Stimulated activated CD4-positive, alpha-beta T cell treated with anti-CD3 and anti-CD28 coated beads, Interleukin-4, amount 100 ng/mL, for 48 hours (primary cell): Measurements from ENCODE around the gene CST11.

ENCODE experiments used
- DNase-seq, 2 donors: peaks; one replicate each; pipeline ENCODE4 v3.0.0-alpha.2; 2020; ENCODE audit warnings: low read depth in 2 of 2

Gene CST11

DNA sequence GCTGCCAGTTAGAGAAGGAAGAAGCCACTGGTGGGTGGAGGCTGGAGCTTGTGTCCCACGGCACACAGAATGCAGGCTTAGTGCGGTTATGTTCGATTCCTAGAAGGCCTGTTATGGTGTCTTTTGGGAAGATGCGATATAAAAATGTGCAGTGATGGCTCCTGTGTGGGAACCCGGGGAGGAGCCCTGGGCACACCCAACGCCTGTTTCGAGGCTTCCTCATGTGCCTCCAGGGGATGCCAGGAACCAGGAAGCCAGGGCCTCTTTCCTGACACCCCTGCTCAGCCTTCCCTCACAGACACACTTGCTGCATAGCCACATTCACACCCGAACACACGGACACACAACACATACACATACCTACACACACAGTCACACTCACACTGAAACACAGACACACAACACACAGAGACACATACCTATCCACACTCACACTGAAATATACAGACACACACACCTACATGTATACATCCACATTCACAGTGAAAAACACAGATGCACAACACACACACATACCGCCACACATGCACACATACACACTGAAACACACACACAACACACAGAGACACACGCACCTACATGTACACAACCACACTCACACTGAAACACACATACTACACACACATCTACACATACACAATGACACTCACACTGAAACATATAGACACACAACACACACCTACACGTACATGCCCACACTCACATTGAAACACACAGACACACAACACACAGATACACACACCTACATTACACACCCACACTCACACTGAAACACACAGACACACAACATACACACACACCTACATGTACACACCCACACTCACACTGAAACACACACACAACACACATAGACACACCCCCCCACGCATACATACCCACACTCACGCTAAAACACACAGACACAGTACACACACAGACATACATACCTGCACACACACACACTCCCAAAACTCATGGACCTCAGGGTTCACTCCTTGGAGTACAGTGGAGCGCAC, 1.2 kb upstream of the CST11 start:
- DNase-seq = no peak

DNA sequence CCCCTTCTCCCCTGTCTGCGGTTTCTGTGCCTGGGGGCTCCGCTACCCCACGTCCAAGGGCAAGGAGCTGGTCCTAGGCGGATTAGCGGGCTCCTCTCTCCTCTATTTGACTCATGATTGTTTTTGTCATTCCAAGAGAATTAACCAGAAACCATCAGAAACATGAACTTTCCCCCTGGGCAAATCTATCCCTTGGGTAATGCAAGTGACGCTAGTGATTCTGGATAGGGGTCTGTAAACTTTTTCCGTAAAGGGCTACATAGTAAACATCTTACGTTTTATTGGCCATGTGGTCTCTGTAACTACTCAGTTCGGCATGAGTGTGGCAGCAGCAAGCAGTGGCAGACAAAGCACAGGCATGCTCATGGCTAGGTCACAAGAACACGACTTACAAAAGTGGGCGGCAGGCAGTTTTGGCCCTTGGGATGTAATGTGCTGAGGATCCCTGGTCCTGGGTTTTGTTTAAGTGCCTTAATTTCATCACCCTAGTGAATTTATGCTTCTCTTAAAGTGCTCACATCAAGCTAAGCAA, 654 bp downstream of the CST11 start:
- DNase-seq = no peak

DNA sequence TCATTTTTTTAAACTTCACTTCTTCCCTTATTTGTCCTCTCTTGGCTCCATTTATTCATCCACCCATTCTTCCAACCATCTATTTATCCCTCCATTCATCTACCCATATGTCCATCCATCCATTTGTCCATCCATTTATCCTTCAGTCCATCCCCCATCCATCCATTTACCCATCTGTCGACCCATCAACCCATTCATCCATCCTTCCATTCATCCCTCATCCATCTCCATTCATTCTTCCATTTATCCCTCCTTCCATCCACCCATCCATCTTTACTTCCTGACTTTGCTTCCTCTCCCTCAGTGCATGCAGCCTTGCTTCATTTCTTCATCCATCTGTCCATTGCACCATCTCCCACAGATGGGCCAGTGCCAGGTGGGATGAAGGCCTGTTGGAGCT, 1.8 kb downstream of the CST11 start:
- no peak for DNase-seq

DNA sequence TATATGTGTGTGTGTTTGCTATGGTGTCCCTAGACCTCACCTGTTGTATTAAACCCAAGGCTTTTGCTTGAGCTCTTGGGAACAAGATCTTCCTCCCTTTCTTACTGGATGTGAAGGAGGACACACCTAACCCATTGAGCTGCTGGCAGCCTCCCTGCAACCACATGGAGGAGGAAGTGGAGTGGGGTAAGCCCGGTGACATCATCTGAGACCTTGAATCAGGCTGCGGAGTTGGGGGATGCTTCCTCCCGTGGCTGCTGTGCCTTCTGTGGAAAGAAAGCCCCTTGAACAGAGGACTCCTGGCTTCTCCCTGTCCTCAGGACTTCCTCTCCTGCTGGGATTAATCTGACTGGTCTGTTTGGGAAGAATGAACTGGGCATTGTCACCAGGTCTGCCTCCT, 3.3 kb downstream of the CST11 start:
- no peak for DNase-seq

DNA sequence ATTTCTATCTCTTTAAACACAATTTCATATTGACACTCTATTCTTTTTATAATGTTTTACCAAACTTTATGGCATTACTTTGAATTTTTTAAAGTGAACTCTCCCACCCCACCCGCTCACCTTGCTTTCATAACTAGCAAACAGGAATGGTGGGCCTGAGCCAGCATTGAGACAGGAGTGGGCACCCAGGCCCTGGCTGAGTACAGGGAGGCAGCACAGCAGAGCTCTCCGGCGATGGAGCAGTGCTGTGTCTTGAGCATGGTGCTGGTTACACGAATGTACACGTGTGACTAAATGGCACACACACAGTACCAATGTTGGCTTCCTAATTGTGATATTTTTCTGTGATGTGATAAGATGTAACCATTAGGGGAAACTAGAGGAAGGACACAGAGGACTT, 4.5 kb downstream of the CST11 start:
- DNase-seq = no peak

DNA sequence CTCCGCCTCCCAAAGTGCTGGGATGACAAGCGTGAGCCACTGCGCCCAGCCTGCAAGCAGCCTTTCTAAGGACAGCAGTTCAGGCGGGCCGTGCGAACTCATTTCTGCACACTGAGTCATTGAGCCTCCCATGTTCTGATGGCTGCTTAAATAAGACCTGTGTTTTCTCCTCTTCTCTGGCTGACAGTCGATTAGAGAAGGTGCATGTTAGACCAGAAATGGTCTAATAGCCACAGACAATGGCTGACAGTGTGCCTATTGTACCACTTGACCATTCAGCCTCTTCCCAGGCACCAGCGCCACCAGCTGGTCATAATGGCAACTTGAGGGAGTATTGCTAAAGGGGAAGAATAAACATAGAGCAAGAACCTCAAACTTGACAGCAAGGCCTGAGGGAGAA, 6.2 kb downstream of the CST11 start:
- peak; percentile 17 to 36 for DNase-seq

DNA sequence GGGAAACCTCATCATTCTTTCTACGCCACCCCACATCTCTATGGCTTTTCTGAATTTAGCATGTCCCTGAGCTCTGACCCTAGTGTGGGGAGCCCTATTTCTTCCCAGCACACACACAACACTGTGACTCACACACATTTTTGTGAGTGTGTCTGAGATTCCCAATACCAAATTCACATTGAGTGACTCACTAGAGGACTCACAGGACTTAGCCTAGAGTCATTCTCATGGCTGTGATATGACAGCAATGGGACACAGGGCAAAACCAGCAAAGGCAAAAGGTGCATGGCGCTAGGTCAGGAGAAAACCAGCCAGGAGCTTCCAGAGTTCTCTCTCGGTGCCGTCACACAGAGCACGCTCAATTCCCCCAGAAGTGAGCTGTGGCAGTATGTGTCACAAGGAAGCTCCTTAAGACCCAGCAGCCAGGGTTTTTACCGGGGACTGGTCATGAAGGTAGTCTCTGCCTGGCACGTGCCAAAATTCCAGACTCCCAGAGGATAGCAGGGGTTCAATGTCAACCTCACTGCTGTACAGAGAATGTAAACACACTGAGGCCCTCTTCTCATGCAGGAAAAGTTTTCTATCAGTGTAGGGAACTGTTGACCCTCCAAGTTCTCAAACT, 7.0 kb downstream of the CST11 start:
- no peak for DNase-seq

DNA sequence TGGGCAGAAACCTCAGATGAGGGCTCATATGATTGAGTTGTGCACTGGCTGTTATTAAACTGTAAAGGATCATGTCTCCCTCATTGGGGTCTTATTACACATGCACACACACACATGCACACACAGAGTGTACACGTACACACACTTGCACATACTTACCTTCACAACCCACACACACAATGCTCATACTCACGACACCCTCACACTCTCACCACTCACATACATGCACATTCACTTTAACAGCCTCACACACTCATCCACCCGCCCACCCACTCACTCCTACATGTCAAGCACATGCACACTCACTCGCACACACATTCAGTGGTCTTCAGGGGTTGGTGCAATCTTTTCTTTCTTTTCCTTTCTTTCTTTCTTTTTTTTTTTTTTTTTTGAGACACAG, 7.8 kb downstream of the CST11 start:
- DNase-seq = no peak

DNA sequence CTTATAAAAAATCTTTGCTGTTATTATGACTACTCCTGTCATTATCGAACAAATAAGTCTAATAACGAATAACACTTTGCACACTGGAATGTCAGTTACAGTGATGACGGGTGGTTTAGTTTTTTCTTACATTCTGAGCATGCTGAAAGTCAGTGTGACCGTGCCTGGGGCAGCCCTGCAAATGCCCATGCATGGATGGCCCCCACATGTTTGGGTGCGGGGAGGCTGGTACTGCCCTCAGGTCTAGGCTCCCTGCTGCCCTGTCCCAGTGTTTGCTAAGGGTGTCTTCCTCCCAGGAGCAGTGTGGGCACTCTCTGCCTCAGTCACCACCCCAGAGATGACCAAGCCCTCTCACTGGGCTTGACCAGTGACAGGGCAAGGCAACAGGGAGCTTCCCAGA, 10.2 kb downstream of the CST11 start:
- no peak for DNase-seq

DNA sequence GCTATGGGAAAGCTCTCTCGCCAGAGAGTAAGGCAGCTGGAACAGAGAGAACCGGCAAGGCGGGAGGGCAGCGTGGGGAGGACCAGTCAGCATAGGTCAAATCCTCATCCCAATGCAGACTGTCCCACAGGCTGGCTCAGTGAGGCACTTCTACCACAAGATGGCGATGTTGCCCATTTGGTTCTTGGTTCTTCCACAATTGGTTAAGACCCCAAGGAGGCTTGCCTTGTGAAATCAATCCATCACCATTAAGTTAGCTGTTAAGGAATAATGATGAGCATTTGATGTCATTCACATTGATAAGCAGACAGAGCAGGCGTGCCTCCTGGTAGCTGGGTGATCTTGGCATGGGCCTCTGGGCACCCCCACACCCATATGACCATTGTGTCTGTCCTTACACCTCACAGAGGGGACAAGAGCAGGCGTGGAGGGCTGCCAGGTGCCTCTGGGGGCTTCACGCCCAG, 10.8 kb downstream of the CST11 start:
- peak; percentile 42 to 52 for DNase-seq

DNA sequence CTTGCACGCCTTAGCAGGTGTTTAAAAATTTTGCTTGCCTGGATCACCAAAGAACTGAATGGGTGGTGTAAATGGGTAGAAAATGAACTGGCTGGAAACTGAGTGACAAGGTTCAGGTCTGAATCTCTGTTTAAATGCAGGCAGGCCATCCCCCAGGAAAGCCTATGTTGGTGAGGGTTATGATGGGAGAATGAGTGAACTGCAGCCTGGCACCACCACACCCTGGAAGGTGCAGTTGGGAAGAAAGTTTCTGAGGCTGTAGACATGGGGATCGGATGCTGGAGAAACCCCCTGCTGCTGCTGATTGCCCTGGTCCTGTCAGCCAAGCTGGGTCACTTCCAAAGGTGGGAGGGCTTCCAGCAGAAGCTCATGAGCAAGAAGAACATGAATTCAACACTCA, 12.7 kb downstream of the CST11 start:
- no peak for DNase-seq

DNA sequence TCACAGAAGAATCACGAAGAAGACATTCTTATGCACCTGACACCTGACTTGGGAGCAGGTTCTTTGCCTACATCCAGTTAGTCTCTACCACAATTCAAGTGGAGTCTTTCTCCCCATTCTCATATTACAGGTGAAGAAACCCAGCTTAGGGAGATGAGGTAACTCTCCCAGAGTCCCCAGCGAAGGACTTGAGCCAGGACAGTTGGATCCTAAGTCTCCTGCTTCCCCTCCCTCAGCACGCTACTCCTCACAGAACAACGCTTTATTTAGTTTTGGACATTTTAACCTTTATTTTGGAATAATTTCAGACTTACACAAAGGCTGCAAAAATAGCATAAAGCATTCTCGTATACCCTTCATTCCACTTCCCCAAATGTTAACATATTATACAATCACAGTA, 14.0 kb downstream of the CST11 start:
- DNase-seq = no peak

DNA sequence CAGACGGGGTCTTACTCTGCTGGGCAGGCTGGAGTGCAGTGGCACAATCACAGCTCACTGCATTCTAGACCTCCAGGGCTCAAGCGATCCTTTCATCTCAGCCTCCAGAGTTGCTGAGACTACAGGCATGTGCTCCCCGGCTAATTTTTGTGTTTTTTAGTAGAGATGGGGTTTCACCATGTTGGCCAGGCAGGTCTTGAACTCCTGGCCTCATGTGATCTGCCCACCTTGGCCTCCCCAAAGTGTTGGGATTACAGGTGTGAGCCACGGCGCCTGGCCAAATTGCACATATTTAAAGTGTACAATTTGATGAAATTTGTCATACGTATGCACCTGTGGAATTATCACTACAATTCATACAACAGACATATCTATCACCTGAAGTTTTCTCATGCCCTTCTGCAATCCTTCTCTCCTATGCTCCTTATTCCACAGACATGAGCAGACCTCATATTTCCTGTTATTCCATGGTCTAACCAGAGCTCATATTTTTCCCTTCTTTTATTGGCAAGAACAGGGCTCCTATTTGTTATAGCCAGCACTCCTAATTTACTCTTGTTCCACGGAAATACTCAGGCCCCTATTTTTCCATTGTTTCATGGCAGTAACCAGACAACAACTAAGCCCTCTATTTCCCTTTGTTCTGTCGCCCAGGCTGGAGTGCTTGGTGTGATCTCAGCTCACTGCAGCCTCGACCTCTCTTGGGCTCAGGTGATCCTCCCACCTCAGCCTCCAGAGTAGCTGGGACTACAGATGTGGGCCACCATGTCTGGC, 15.4 kb downstream of the CST11 start:
- no peak for DNase-seq

DNA sequence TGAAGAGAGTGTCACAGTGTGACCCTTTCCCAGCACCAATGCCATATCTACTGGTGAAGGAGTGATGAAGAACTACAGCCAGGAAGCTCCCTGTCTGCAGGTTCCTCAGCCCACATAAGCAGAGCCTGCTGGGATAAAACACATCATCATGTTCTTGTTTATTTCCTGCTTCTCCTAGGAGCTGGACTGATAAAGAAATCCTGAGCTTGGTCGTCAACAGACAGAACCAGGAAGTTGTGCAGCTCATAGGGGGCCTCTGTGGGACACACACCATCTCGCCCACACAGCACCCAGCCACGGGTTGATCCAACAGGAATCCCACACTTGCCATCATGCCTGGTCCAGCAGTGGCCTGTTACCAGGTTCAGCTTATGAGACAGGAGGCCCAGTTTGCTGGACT, 16.0 kb downstream of the CST11 start:
- DNase-seq = no peak

DNA sequence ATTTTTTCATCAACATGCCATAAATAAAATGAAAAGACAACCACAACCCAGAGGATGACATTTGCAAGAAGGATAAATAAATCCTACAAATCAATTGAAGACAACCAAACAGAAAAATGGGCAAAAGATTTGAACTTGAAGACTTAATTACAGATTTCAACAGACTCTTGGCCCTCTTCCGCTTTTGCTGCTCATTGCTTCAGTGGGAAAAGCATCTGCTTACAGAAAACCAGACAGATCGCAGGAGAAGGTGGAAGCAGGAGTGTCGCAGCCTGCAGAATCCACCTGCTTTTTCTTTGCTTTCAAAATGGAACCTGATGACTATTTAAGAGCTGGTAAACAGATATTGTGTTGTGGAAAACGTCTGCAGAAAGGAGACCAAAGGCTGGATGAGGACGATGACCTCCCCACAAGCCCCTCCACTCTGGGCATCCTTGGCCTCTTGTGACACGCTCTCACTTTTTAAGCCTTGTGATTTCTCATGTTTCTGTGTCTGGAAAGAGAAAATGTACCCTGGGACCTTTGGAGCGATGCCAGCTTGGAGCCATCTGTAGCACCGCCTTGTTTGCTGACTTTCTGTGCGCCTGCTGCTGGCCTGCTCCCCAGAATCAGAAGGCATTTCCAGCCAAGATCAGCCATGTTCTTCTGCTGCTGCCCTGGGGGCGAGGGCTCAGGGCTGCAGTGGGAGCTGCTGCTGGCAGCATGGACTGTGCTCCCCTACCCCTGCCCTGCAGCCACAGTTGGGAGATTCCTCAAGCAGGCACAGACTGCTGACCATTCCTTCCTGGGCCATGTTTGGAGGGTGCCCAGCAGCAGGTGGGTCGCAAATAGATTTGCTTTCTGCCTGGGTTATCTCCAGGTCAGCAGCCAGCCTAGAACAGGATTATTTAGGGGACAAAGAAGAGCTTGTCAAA, 16.8 kb downstream of the CST11 start:
- no peak for DNase-seq

DNA sequence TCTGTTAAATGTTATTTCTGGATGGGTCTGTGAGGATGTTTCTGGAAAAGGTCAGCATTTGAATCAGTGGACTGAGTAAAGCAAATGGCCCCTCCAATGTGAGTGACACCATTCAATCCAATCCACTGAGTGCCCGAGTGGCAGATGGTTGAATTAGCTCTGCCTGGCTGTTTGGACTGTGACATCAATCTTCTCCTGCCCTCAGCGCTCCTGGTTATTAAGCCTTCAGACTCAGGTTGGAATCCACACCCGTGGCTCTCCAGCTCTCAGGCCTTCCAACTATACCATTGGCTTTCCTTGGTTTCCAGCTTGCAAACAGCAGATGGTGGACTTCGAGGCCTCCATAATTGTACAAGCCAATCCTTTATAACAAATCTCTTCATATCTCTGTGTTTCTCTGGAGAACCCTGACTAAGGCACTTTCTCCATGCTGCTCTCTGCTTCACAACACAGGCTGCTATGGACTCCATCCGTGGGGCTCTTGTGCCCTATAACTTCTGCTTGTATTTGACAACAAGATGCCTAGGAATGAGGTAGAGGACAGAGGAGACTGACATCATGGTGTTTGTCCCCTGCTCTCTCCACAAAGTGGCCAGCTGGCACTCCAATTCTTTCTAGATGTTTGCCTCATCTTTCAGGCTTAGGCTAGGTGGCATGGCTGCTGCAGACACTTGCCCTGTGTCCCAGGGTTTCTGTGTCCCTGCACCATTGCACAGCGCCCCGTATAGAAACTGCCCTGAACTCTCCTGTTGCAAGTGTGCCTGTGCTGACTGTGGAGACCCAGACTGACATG, 18.0 kb downstream of the CST11 start:
- DNase-seq = no peak

DNA sequence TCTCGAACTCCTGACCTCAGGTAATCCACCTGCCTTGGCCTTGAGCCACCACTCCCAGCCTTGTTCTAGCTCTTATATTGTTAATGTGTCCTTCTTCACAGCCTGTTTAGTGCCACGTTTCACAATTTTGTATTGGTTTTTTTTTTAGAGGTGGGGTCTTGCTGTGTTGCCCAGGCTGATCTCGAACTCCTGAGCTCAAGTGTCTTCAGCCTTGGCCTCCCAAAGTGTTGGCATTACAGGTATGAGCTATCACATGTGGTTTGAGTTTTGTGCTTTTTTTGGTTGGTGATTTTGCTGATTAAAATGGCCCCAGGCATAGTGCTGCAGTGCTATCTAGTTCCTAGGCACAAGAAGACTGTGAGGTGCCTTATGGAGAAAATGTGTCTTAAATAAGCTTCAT, 19.0 kb downstream of the CST11 start:
- DNase-seq = no peak

DNA sequence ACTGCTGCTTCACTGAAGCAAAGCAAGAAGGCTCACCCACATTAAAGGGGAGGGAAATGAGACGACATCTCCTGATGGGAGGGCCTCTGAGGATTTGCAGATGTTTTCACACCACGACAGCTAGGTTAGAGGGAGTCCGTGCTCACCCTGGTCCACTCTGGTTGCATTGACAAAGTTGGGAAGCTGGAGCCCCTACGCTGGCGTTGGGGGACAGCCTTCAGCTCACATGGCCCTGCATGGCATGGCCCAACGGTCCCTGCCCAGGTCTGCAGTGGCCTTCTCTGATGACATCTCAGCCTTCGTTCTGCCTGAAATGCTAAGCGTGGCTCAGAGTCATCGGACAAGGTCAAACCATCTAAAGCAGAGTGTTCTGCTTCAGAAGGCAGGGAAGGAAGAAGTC, 27.5 kb downstream of the CST11 start:
- no peak for DNase-seq

DNA sequence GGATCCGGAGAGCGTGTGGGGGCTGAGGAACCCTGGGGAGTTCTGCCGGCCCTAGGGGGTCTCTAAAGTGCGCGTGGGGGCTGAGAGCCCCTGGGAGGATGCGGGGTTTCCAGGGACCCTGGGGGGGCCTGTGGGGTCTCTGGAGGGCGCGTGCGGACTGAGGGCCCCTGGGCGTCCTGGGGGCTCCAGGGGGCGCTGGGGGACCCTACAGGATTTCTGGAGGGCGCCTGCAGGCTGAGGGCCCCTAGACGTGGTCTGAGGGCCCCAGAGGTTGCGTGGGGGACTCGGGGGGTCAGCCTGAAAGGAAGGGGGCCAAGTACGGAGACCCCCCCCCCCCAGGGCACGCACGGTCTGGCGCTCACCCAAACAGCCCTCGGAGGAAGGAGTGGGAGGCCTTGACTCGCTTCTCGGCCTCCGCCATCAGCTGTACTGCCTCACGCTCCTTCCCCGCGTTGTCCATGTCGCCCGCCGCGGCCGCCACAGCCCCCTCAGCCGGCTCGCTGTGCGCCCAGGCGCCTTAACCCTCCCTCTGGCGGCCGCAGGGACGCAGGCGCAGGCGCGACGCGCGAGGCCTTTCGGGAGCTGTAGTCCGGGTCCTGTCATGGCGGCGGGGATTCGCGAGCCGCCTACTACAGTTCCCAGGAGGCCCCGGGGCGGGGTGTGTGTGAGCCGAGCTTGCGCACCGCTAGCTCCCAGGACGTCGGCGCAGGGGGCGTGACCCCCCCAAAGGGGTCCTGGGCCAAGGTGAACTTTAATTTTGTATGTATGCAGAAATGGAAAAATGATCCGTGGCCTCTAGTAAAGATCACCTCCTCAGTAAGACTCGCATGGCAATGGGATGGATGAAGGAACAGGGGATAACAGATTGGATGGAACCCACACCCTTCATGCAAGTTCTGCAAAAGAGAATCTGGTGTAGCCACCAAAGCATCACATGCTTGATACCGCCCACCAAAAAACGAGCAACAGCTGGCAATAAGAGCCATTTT, 31.4 kb downstream of the CST11 start, which contains the start of gene NAPB:
NAPB (minus strand) TSS at position 546 of the 989 bp plus-strand sequence; CDS start at position 460, 86 bp downstream.
- DNase-seq = peak; percentile 85 to 91
